Left ventricle myocardium superior (tissue), 1 donor: ENCODE measurements around the gene INPP4B. TPM values are rescaled to one million over a fixed set of nuclear protein-coding genes. Genes with fewer than 3 reads are reported as not detected.
A peak's percentile ranks its signal among the peaks of the same experiment; 100 is the strongest.

Source experiments
- ATAC-seq: fragments of 200-7000 bp; cut with Tn5 transposase; one replicate; pipeline ENCODE4 v1.9.1; 2020; ENCODE audit warnings: mild to moderate bottlenecking, moderate library complexity
- DNase-seq: peaks from one replicate; pipeline ENCODE4 v3.0.0-alpha.2; 2020
- intact Hi-C: fragments of 100-400 bp; cut with micrococcal nuclease; formaldehyde crosslinking; loops from one replicate; pipeline ENCODE4 v1.11.0; 2022
- total RNA-seq: library from RNA; stranded (reverse); fragmentation: NEBNext Ultra II Directional; extraction: Animal tissue kit (Norgen Biotek cat#: 25700); gene quantifications from one replicate; pipeline ENCODE4 v1.2.1, GENCODE V29; 2021
- donor health status: DM: no; HTN: yes; CAD: no; lungs with severe emphysema.

The INPP4B gene
- total RNA-seq, 1 donor from 2014 or later = 15.5 TPM

DNA sequence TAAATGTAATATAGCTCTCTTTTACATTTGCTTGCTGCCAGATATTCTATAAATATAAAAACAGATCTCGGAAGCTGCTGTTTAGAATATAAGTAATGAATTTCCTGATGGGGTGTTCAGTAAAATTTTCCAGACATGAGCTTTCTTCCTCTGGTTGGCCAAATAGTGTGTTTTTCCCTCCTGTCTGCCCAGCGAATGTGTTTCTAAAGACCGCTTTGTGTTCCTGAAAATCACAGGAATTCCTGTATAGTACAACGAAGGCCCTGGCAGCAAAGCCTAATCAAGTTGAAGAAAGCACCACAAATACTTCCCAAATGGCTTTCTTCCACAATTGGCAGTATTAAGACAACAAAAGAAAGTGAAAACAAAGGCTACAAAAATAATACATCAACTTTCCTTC, 494.1 kb downstream of the INPP4B start:
- intact Hi-C loops = loop anchor here (5.0 to 10.0 kb wide), 3 partner anchors 227 to 490 kb away; no protein-coding TSS in a partner anchor
- no peak for DNase-seq
- ATAC-seq = no peak

DNA sequence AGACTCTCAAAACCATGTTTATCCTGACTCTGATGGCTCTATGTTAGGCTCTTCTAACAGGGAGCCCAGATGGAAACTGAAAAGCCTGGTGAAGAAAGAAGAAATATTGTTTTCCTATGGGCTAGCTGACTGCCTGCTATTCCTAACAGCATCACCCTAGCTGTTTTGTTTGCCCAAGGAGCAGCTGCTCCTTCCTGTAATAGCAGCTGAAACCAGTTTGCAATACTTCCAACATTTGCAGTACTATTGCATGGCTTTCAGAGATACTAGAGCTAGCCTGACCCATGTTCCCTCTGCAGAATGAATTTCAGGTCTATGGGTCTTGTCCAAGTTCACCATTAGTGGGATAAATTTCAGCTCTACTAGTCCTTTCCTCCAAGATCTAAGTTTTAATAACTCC, 495.2 kb downstream of the INPP4B start:
- intact Hi-C loops = loop anchor here (5.0 to 10.0 kb wide), 3 partner anchors 226 to 491 kb away; no protein-coding TSS in a partner anchor
- ATAC-seq = peak; percentile 29

GRCh38 chr4:142348613-142349021, 497.5 kb downstream of the INPP4B start:
- intact Hi-C loops = no loop called here
- peak; percentile 26 for DNase-seq
- peak; percentile 66 for ATAC-seq

More for the DNA sequence above, 495.2 kb downstream of the INPP4B start:
- DNase-seq = no peak

DNA sequence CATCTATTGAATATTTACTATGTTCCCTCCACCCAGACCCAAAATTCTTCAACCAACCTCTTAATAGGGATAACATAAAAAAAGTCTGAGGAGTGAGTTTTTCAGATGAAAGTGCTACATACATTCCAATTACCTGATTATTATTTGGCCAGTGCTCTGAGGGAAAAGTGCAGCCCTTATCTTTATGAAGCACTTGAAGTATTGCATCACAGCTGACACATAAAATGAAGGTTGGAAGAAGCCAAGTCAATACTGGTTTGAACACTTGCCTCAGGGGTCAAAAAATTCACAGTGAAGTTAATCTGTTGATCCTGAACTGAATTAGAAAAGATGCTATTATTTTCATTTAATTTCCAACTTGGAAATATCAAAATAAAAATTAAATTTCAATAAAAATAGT, 498.9 kb downstream of the INPP4B start:
- DNase-seq = no peak
- ATAC-seq = peak; percentile 72
- intact Hi-C loops = no loop called here

- intact Hi-C loops = no loop called here
- no peak for DNase-seq
- peak; percentile 18 for ATAC-seq
Observed at GRCh38 chr4:142345924-142346323, 500.2 kb downstream of the INPP4B start.

DNA sequence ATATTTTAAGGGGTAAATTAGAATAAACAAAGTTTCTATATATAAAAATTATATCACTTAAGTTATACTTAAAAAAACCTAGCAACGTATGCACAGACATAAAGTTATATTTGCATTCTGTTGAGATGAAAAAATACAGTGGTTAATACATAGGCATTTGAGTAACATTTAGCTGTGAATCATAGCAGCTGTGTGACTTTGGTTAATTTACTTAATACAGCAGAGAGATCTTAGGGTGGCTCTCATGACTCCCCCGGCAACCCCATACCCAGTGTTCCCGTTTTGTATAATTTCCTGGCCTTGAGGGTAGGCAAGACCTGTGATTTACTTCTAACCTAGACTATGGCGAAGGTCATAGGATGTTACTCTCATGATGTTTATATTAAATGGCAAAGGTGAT, 504.8 kb downstream of the INPP4B start:
- no peak for ATAC-seq
- intact Hi-C loops = no loop called here
- no peak for DNase-seq

GRCh38 chr4:142339053-142339452, 507.0 kb downstream of the INPP4B start:
- DNase-seq (no peak), ATAC-seq (no peak)
- intact Hi-C loops = no loop called here

GRCh38 chr4:142336251-142336934, 509.7 kb downstream of the INPP4B start:
- intact Hi-C loops = no loop called here
- DNase-seq = peak; percentile 21
- no peak for ATAC-seq

DNA sequence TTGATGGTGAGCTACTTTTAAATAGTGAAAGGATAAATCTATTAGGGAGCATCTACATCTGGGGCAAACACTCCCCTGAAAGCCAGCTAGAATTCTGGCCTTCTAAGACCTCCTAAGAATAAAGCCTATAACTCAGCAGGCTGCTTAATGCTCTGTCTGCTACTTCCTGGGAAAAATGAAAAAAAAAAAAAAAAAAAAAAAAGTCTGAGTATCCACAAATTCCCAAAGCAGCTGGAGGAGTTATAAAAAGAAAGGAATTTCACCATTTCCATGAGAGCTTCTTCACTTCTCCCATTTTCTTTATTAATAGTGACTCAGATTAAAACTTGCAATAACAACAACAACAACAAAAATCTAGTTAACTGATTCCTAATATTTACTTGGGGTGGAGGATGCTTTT, 511.2 kb downstream of the INPP4B start:
- ATAC-seq (no peak), DNase-seq (no peak)
- intact Hi-C loops = no loop called here

- peak; percentile 78 for ATAC-seq
- intact Hi-C loops = no loop called here
- DNase-seq = no peak
Observed at GRCh38 chr4:142331646-142332045, 514.5 kb downstream of the INPP4B start.

GRCh38 chr4:142331132-142331531, 515.0 kb downstream of the INPP4B start:
- intact Hi-C loops = no loop called here
- DNase-seq = peak; percentile 25
- ATAC-seq = peak; percentile 74

- intact Hi-C loops = no loop called here
- ATAC-seq = no peak
- no peak for DNase-seq
Observed at GRCh38 chr4:142330311-142330710, 515.8 kb downstream of the INPP4B start.

- DNase-seq = no peak
- ATAC-seq = no peak
- intact Hi-C loops = no loop called here
Observed at GRCh38 chr4:142329313-142329712, 516.8 kb downstream of the INPP4B start.

GRCh38 chr4:142326181-142326580, 519.9 kb downstream of the INPP4B start:
- DNase-seq (no peak), ATAC-seq (no peak)
- intact Hi-C loops = no loop called here

GRCh38 chr4:142324572-142324971, 521.5 kb downstream of the INPP4B start:
- ATAC-seq = no peak
- DNase-seq = no peak
- intact Hi-C loops = no loop called here

DNA sequence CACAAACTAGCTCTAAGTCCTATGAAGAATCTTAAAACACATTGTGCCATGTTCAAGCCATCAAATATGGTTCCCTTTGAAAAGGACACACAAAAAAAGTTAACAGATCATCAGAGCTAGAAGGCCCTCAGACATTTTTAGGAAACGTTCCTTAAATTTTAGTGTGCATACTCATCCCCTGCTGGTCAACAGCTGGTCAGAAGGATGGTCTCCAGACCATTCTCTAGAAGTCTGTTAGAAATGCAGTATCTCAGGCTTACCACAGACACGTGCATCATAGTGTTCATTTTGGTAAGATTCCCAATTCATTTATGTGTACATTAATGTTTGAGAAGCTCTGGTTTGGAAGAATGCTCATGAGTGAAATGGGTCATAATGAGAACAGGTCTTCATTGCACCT, 523.1 kb downstream of the INPP4B start:
- DNase-seq (no peak), ATAC-seq (no peak)
- intact Hi-C loops = no loop called here

DNA sequence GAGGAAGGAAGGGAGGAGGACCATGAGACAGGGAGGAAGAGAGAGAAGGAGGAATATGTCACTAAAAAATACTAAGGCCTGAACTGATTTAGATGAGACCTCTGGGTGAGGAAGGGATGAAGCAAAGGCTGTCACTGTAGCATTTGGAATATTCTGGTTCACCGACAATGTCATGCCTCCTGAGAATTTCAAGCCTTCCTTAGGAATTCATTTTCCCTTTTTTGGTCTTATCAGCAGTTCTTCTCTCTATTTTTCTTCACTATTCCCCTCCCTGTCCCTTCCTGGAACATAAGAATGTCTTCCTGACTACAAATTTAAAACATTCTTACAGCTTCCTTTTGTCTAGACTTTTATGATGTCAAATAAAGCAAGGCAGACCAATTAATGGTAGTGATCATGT, 527.8 kb downstream of the INPP4B start:
- intact Hi-C loops = no loop called here
- ATAC-seq = peak; percentile 49
- no peak for DNase-seq

DNA sequence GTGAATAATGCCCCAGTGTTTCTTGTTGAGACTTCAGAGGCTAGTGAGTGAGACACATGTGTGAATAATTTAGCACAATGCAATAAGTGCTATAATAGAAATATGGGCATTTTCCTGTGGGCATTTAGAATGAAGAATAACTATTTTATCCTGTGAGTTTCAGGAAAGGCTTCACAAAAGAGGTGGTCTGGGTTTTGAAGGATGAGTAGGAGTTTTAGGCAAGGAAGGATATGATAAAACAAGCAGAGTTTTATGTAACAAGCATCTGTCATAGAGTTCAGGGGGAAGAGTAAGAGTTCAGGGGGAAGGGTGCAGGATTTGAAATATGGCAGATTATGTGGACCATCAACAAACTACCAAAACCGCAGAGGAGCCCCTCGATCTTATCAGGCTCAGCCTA, 529.2 kb downstream of the INPP4B start:
- no peak for DNase-seq
- intact Hi-C loops = no loop called here

GRCh38 chr4:142316025-142316424, 530.1 kb downstream of the INPP4B start:
- intact Hi-C loops = no loop called here
- no peak for DNase-seq
- ATAC-seq = peak; percentile 23

More for the DNA sequence above, 529.2 kb downstream of the INPP4B start:
- ATAC-seq = no peak

DNA sequence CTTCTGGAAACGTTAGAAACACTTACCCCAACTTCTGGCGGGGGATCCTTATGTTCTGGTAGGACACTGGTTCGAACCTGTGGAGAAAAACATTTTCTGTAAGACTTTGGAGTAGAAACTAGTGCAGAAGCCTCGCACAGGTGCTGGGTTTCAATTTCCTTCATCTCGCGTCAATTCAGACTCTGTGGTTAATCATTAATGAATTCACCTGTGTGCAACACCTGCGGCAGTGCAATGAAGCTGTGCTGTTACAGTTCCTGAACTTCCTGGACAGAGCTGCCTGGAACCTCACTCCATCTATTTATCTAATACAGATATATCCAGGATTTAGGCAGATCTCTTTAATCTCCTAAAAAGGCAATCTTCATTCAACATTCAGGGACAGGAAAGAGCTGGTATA, 531.4 kb downstream of the INPP4B start:
- ATAC-seq = no peak
- no peak for DNase-seq
- intact Hi-C loops = no loop called here

- DNase-seq (no peak), ATAC-seq (no peak)
- intact Hi-C loops = no loop called here
Observed at GRCh38 chr4:142314247-142314646, 531.9 kb downstream of the INPP4B start.
